HepG2 (cell line): ENCODE measurements around the gene TRIP4.

Experiments used
- ATRX ChIP-seq: sonication (generic); formaldehyde crosslinking; IDR thresholded peaks from 2 replicates; pipeline ENCODE4 v1.4.0; 2020; ENCODE audit warnings: missing genetic modification reagents, borderline replicate concordance
- ELF4 ChIP-seq: sonication (generic); formaldehyde crosslinking; IDR thresholded peaks from 2 replicates; pipeline ENCODE4 v1.5.0; 2020; ENCODE audit warnings: missing genetic modification reagents, mild to moderate bottlenecking, moderate library complexity, borderline replicate concordance
- FIP1L1 ChIP-seq: fragments of 200-400 bp; formaldehyde crosslinking; IDR thresholded peaks from 2 replicates; pipeline ENCODE4 v1.6.1; 2018; ENCODE audit warnings: low read depth, mild to moderate bottlenecking, low read length, moderate library complexity, borderline replicate concordance; ENCODE audit not compliant: insufficient read depth
- FOXK2 ChIP-seq: fragments of 450-650 bp; IDR thresholded peaks from 2 replicates; pipeline ENCODE4 v1.6.1; 2016
- KDM4B ChIP-seq: sonication (generic); formaldehyde crosslinking; IDR thresholded peaks from 2 replicates; pipeline ENCODE4 v1.4.0; 2020; ENCODE audit warnings: missing genetic modification reagents
- PRDM4 ChIP-seq: sonication (generic); formaldehyde crosslinking; IDR thresholded peaks from 2 replicates; pipeline ENCODE4 v1.9.0; 2021; ENCODE audit warnings: missing genetic modification reagents, borderline replicate concordance
- ZNF160 ChIP-seq: sonication (generic); formaldehyde crosslinking; IDR thresholded peaks from 2 replicates; pipeline ENCODE4 v1.8.0; 2022; ENCODE audit warnings: mild to moderate bottlenecking, inconsistent platforms, missing genetic modification reagents
- ZNF44 ChIP-seq: sonication (generic); formaldehyde crosslinking; IDR thresholded peaks from 2 replicates; pipeline ENCODE4 v1.5.1; 2020; ENCODE audit warnings: mild to moderate bottlenecking, missing genetic modification reagents

GRCh38 chr15:64422697-64423096 is 35.1 kb downstream of the TRIP4 start:
- TF ChIP-seq ZNF44 (CRISPR knock-in tag): no peak
- no peak for TF ChIP-seq ELF4 (CRISPR knock-in tag)
- TF ChIP-seq FIP1L1: no peak
- TF ChIP-seq FOXK2: no peak
- TF ChIP-seq KDM4B (CRISPR knock-in tag): no peak
- no peak for TF ChIP-seq ATRX (CRISPR knock-in tag)
- no peak for TF ChIP-seq ZNF160
- no peak for TF ChIP-seq PRDM4
